Loucy (cell line): ENCODE results near the gene TRIP13.

Experiments
- EZH2phosphoT487 ChIP-seq: fragments of 200-600 bp; IDR thresholded peaks from 2 replicates; pipeline ENCODE4 v1.6.1; 2018; ENCODE audit warnings: antibody characterized with exemption, mild to moderate bottlenecking, moderate library complexity, borderline replicate concordance
- TF ChIP-seq, protein P1 (sequence below): fragments of 200-600 bp; sonication (generic); conservative IDR thresholded peaks from 2 replicates; pipeline ENCODE4 v1.5.1; 2014; ENCODE audit warnings: mild to moderate bottlenecking, antibody characterized with exemption, low read length

DNA sequence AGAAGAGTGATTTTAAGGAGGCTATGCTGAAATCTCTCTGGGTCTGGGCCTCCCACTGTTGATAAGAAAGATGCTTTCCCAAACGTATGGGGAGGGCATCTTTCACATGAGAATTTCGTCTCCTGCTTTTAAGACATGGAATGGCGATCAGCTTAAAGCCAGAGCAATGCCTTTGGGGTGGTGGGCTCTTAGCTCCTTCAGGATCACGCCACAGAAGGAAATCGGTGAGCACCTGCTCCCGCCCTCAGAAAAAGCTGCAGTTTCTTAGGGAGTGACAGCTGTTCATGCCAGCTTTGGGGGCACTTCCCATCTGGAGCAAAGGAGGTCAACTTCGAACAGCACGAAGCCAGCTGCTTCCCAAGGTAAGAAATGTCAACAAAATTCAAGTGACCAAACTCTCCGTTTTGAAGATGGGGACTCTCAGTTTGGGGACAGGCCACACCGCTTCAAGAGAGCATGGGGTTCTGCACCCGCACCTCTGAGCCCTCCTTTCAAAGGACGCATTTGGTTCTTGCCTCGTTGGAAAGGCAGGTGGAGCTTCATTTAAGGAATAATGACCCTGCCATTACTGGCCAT is 39.0 kb downstream of the TRIP13 start:
- TF ChIP-seq, protein P1, sequence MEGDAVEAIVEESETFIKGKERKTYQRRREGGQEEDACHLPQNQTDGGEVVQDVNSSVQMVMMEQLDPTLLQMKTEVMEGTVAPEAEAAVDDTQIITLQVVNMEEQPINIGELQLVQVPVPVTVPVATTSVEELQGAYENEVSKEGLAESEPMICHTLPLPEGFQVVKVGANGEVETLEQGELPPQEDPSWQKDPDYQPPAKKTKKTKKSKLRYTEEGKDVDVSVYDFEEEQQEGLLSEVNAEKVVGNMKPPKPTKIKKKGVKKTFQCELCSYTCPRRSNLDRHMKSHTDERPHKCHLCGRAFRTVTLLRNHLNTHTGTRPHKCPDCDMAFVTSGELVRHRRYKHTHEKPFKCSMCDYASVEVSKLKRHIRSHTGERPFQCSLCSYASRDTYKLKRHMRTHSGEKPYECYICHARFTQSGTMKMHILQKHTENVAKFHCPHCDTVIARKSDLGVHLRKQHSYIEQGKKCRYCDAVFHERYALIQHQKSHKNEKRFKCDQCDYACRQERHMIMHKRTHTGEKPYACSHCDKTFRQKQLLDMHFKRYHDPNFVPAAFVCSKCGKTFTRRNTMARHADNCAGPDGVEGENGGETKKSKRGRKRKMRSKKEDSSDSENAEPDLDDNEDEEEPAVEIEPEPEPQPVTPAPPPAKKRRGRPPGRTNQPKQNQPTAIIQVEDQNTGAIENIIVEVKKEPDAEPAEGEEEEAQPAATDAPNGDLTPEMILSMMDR = no peak
- no peak for TF ChIP-seq EZH2phosphoT487
